Subcutaneous abdominal adipose tissue (tissue), 5 donors: ENCODE data around the gene AMBP.
"Not testable (repeated sequence)": the region's sequence is repeated elsewhere in the genome, so short reads cannot be mapped to it uniquely, and the experiment has no call there.

ENCODE experiments used
- H3K27ac ChIP-seq: one replicate; pipeline ENCODE4 v1.7.0; 2013; ENCODE audit warnings: low read depth, mild to moderate bottlenecking, inconsistent platforms, low read length, moderate library complexity
- H3K27me3 ChIP-seq, 5 donors: one replicate each; pipeline ENCODE4 v1.7.0; 2013; ENCODE audit warnings: low read length in 5 of 5, inconsistent platforms in 1 of 5; ENCODE audit not compliant: control insufficient read depth in 5 of 5, insufficient read depth in 4 of 5
- H3K36me3 ChIP-seq, 5 donors: one replicate each; pipeline ENCODE4 v1.7.0; 2013; ENCODE audit warnings: low read length in 5 of 5; ENCODE audit not compliant: control insufficient read depth in 5 of 5, insufficient read depth in 5 of 5
- H3K4me1 ChIP-seq, 5 donors: one replicate each; pipeline ENCODE4 v1.7.0; 2013; ENCODE audit warnings: low read length in 5 of 5, mild to moderate bottlenecking in 3 of 5, moderate library complexity in 1 of 5; ENCODE audit not compliant: control insufficient read depth in 5 of 5, insufficient read depth in 5 of 5
- H3K4me3 ChIP-seq, 5 donors: one replicate each; pipeline ENCODE4 v1.7.0; 2013; ENCODE audit warnings: low read length in 5 of 5, low read depth in 1 of 5
- H3K9ac ChIP-seq, 5 donors: one replicate each; pipeline ENCODE4 v1.7.0; 2013; ENCODE audit warnings: low read length in 5 of 5, mild to moderate bottlenecking in 4 of 5, moderate library complexity in 3 of 5
- H3K9me3 ChIP-seq, 5 donors: one replicate each; pipeline ENCODE4 v1.7.0; 2013; ENCODE audit warnings: low read length in 5 of 5; ENCODE audit not compliant: control insufficient read depth in 5 of 5
- donor health status: healthy.
- donor health status: healthy.
- donor health status: healthy.
- donor health status: healthy.
- donor health status: healthy.

AMBP gene

DNA sequence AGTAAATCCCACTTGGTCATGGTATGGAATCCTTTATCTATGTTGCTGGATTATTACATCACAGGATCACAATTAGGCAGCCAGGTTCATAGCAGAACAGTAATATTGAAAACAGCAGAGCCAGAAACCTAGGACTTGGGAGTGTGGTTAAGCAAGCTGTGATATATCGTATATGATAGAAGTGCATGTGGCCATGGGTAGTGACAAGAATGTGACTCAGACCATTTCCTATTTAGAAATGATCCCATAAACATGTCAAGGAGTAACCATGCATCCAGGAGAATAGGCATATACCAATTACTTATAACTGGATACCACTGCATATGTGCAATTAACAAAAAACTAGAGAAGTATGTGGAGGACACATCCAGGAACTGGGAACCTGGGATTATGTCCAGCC lies 31.2 kb downstream of the AMBP start:
- H3K36me3 ChIP-seq = peaks cover 19 to 51% (median 47%) of the 10 kb centered on the region in 5 donors
- no peak overlapping the region for H3K4me3 ChIP-seq

DNA sequence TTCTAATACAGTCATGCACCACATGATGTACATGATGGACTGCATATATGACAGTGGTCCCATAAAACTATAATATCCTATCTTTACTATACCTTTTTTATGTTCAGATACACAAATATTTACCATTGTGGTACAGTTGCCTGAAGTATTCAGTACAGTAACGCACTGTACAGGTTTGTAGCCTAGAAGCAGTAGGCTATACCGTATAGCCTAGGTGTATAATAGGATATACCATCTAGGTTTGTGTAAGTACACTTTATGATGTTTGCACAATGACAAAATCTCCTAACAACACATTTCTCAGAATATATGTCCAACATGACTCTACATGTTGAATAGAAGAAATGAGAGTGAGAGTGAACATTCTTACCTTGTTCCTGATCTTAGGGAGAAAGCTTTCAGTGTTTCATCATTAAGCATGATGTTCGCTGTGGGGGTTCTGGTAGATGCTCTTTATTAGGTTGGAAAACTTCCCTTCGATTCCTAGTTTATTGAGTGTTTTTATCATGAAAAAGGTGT lies 31.8 kb downstream of the AMBP start:
- Histone ChIP-seq H3K9me3 (peaks cover 0 to 3% (median 0%) of the 10 kb centered on the region in 5 donors), H3K36me3 (peaks cover 19 to 45% (median 41%) of the 10 kb centered on the region in 5 donors), H3K9ac (no peak overlapping the region), H3K4me1 (no peaks in the 10 kb centered on the region), H3K27ac (no peak overlapping the region), H3K27me3 (no peaks in the 10 kb centered on the region), H3K4me3 (no peak overlapping the region)

More for the DNA sequence above, 31.2 kb downstream of the AMBP start:
- peaks cover 0 to 3% (median 0%) of the 10 kb centered on the region in 5 donors for H3K9me3 ChIP-seq
- H3K4me1 ChIP-seq = no peaks in the 10 kb centered on the region
- H3K27ac ChIP-seq = no peak overlapping the region
- no peak overlapping the region for H3K9ac ChIP-seq
- no peaks in the 10 kb centered on the region for H3K27me3 ChIP-seq

DNA sequence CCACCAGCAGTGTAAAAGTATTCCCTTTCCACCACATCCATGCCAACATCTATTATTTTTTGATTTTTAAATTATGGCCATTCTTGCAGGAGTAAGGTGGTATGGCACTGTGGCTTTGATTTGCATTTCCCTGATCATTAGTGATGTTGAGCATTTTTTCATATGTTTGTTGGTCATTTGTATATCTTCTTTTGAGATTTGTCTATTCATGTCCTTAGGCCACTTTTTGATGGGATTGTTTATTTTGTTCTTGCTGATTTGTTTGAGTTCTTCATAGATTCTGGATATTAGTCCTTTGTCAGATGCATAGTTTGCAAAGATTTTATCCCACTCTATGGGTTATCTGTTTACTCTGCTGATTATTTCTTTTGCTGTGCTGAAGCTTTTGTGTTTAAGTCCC lies 34.4 kb downstream of the AMBP start:
- not testable (repeated sequence) for H3K9me3 ChIP-seq, H3K27me3 ChIP-seq, H3K9ac ChIP-seq, H3K4me3 ChIP-seq, H3K4me1 ChIP-seq, H3K27ac ChIP-seq
- peaks cover 19 to 32% (median 21%) of the 10 kb centered on the region in 5 donors for H3K36me3 ChIP-seq

- H3K27ac ChIP-seq = no peak overlapping the region
- H3K27me3 ChIP-seq = no peaks in the 10 kb centered on the region
- H3K4me1 ChIP-seq = no peaks in the 10 kb centered on the region
- H3K4me3 ChIP-seq = no peak overlapping the region
- H3K9me3 ChIP-seq = peaks cover 0 to 11% (median 3%) of the 10 kb centered on the region in 5 donors
- H3K36me3 ChIP-seq = peaks cover 19 to 62% (median 41%) of the 10 kb centered on the region in 5 donors
- H3K9ac ChIP-seq = no peak overlapping the region
Measured at GRCh38 chr9:114039484-114039883, 38.6 kb downstream of the AMBP start.

GRCh38 chr9:114038724-114039313 lies 39.3 kb downstream of the AMBP start:
- peaks cover 0 to 11% (median 3%) of the 10 kb centered on the region in 5 donors for H3K9me3 ChIP-seq
- no peaks in the 10 kb centered on the region for H3K27me3 ChIP-seq
- H3K4me1 ChIP-seq = no peaks in the 10 kb centered on the region
- H3K4me3 ChIP-seq = no peak overlapping the region
- peaks cover 19 to 68% (median 47%) of the 10 kb centered on the region in 5 donors for H3K36me3 ChIP-seq
- H3K9ac ChIP-seq = no peak overlapping the region
- no peak overlapping the region for H3K27ac ChIP-seq

- no peak overlapping the region for H3K4me3 ChIP-seq
- no peak overlapping the region for H3K27ac ChIP-seq
- H3K4me1 ChIP-seq = no peaks in the 10 kb centered on the region
- H3K27me3 ChIP-seq = no peaks in the 10 kb centered on the region
- H3K9ac ChIP-seq = no peak overlapping the region
- H3K9me3 ChIP-seq = peaks cover 0 to 11% (median 3%) of the 10 kb centered on the region in 5 donors
- H3K36me3 ChIP-seq = peaks cover 14 to 68% (median 52%) of the 10 kb centered on the region in 5 donors
Measured at GRCh38 chr9:114037961-114038723, 40.0 kb downstream of the AMBP start.

DNA sequence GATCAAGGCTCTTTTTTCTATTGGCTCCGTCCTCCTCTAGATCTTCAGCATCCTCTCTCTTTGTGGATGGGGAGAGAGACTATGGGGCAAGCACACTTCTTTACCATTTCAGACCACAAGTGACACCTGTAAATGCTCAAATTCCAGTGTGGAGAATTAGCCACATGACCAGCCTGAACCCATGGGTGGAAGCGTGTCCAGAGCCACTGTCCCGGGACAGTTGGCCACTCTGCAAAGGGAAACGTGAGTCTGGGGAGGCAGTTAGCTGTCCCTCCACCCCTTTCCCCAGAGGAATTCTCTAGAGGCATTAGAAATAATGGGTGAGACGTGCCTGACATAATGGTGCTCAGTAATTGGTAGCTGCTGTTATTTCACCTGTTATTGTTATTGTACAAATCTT lies 40.9 kb downstream of the AMBP start:
- Histone ChIP-seq H3K27me3 (no peaks in the 10 kb centered on the region), H3K27ac (no peak overlapping the region), H3K4me1 (no peaks in the 10 kb centered on the region), H3K36me3 (peaks cover 9 to 72% (median 59%) of the 10 kb centered on the region in 5 donors), H3K4me3 (no peak overlapping the region), H3K9ac (no peak overlapping the region), H3K9me3 (peaks cover 0 to 11% (median 3%) of the 10 kb centered on the region in 5 donors)

- Histone ChIP-seq H3K4me1 (no peaks in the 10 kb centered on the region), H3K9me3 (peaks cover 0 to 11% (median 3%) of the 10 kb centered on the region in 5 donors), H3K9ac (no peak overlapping the region), H3K36me3 (peaks cover 9 to 72% (median 61%) of the 10 kb centered on the region in 5 donors), H3K4me3 (no peak overlapping the region), H3K27me3 (no peaks in the 10 kb centered on the region), H3K27ac (no peak overlapping the region)
Measured at GRCh38 chr9:114035845-114036801, 42.0 kb downstream of the AMBP start.

DNA sequence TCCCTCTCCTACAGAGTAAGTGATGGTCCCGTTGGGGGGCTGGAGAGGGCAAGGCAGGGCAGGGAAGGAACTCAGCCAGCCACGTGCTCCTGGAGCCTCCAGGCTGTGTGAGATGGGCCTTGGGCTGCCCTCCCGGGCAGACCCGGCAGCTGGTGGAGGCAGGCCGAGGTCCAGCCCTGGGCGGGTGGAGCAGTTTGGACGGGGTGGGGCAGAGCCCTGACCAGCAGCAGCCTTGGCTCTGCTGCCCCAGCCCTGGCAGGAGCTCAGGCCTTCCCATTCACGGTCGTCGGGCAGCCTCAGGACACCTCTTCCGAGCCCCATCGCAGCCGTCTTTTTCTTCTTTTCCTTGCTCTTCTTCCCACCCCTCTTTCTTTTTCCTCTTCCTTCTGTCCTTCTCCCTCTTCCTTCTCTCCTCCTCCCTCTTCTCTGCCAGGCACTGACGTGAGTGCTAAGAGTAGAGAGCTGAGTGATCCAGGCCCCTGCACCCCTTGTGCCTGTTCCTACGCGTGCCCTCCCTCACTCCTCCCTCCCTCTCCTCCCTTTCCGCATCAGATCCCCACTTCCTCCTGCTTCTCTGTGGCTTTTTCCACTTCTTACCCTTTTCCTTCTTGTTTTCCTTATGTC lies 42.8 kb downstream of the AMBP start:
- peaks cover 0 to 11% (median 3%) of the 10 kb centered on the region in 5 donors for H3K9me3 ChIP-seq
- H3K36me3 ChIP-seq = peaks cover 9 to 79% (median 64%) of the 10 kb centered on the region in 5 donors
- H3K9ac ChIP-seq = no peak overlapping the region
- H3K27me3 ChIP-seq = no peaks in the 10 kb centered on the region
- no peaks in the 10 kb centered on the region for H3K4me1 ChIP-seq
- H3K27ac ChIP-seq = no peak overlapping the region
- H3K4me3 ChIP-seq = no peak overlapping the region
